Smooth muscle cell (in vitro differentiated cells): ENCODE measurements around the gene SHKBP1. TPM values are rescaled to one million over a fixed set of nuclear protein-coding genes. Genes with fewer than 3 reads are reported as not detected.

Experiments used
- DNase-seq: peaks from one replicate; lab custom pipeline; 2025; ENCODE audit not compliant: unreplicated experiment; lab: John Stamatoyannopoulos, UW
- H2AFZ ChIP-seq: fragments of 200-600 bp; sonication (generic); 2 replicates; pipeline ENCODE4 v1.6.0; 2016; ENCODE audit warnings: antibody characterized with exemption, low read depth, mild to moderate bottlenecking
- H3F3A ChIP-seq: fragments of 200-600 bp; sonication (generic); 2 replicates; pipeline ENCODE4 v1.6.0; 2017; ENCODE audit warnings: antibody characterized with exemption, low read depth
- H3K27ac ChIP-seq: fragments of 200-600 bp; sonication (generic); 2 replicates; pipeline ENCODE4 v1.5.1; 2016; ENCODE audit warnings: low read depth, mild to moderate bottlenecking
- H3K27me3 ChIP-seq: fragments of 200-600 bp; sonication (generic); 2 replicates; pipeline ENCODE4 v1.6.1; 2016; ENCODE audit warnings: low read depth, mild to moderate bottlenecking
- H3K36me3 ChIP-seq: fragments of 200-600 bp; sonication (generic); 2 replicates; pipeline ENCODE4 v1.5.1; 2016; ENCODE audit warnings: low read depth
- H3K4me1 ChIP-seq: fragments of 200-600 bp; sonication (generic); 2 replicates; pipeline ENCODE4 v1.5.1; 2016; ENCODE audit warnings: low read depth
- H3K4me2 ChIP-seq: fragments of 200-600 bp; sonication (generic); 2 replicates; pipeline ENCODE4 v1.6.0; 2016; ENCODE audit warnings: mild to moderate bottlenecking
- H3K4me3 ChIP-seq: fragments of 200-600 bp; sonication (generic); 2 replicates; pipeline ENCODE4 v1.5.1; 2016; ENCODE audit warnings: mild to moderate bottlenecking
- H3K79me2 ChIP-seq: fragments of 200-600 bp; sonication (generic); 2 replicates; pipeline ENCODE4 v1.6.0; 2016; ENCODE audit warnings: low read depth, mild to moderate bottlenecking
- H3K9ac ChIP-seq: fragments of 200-600 bp; sonication (generic); 2 replicates; pipeline ENCODE4 v1.6.0; 2016; ENCODE audit warnings: low read depth
- H3K9me3 ChIP-seq: fragments of 200-600 bp; sonication (generic); replicated peaks from 2 replicates; pipeline ENCODE4 v1.5.1; 2016; ENCODE audit warnings: low read depth
- H4K20me1 ChIP-seq: fragments of 200-600 bp; sonication (generic); 2 replicates; pipeline ENCODE4 v1.6.0; 2016; ENCODE audit warnings: low read depth
- CTCF ChIP-seq: fragments of 200-600 bp; sonication (generic); IDR thresholded peaks from 2 replicates; pipeline ENCODE4 v1.5.1; 2017; ENCODE audit warnings: borderline replicate concordance, mild to moderate bottlenecking, antibody characterized with exemption; ENCODE audit not compliant: insufficient read depth, poor library complexity, severe bottlenecking
- WGBS: methylation state at CpG from one replicate; pipeline ENCODE4 v1.1.7; 2016; ENCODE audit warnings: low lambda C conversion rate; 5-methylcytosine and 5-hydroxymethylcytosine counted together
- polyA plus RNA-seq: library from polyadenylated mRNA; unstranded; fragments of >200 nt; fragmentation: Nextera tagmentation; extraction: Ambion mirVana; gene quantifications from 2 replicates; pipeline ENCODE4 v1.2.1, GENCODE V29; 2016
- total RNA-seq: library from RNA; depleted of rRNA; stranded (reverse); fragments of >200 nt; gene quantifications from 2 replicates; pipeline ENCODE4 v1.2.3, GENCODE V29; 2014

Gene SHKBP1
- total and polyA plus RNA-seq, 2 experiments from 2014 or later, result 40.9 to 90.8 TPM

- Histone ChIP-seq H3K27me3 (no peaks in the 10 kb centered on the region), H3K36me3 (no peaks in the 10 kb centered on the region), H3K4me3 (no peak overlapping the region), H3K9me3 (no peaks in the 10 kb centered on the region), H3F3A (no peaks in the 10 kb centered on the region), H3K9ac (no peak overlapping the region), H3K27ac (no peak overlapping the region), H3K4me2 (no peak overlapping the region), H2AFZ (no peak overlapping the region), H3K79me2 (no peaks in the 10 kb centered on the region), H4K20me1 (peaks cover 73% of the 10 kb centered on the region), H3K4me1 (peaks cover 9% of the 10 kb centered on the region)
- no peak for TF ChIP-seq CTCF
- 97% methylated on average over 8 of the region's 8 CpGs for WGBS
- no peak for DNase-seq
Measured at GRCh38 chr19:40620161-40620485, 43.5 kb downstream of the SHKBP1 start.

GRCh38 chr19:40621283-40621682, 44.6 kb downstream of the SHKBP1 start:
- Histone ChIP-seq H3K27ac (no peak overlapping the region), H3F3A (no peaks in the 10 kb centered on the region), H3K4me3 (no peak overlapping the region), H3K79me2 (no peaks in the 10 kb centered on the region), H2AFZ (no peak overlapping the region), H3K9me3 (no peaks in the 10 kb centered on the region), H3K27me3 (no peaks in the 10 kb centered on the region), H3K9ac (no peak overlapping the region), H3K36me3 (no peaks in the 10 kb centered on the region), H3K4me1 (peaks cover 9% of the 10 kb centered on the region), H3K4me2 (no peak overlapping the region), H4K20me1 (peaks cover 62% of the 10 kb centered on the region)
- WGBS, result 78% methylated on average over 2 of the region's 2 CpGs
- no peak for DNase-seq
- TF ChIP-seq CTCF, result no peak

- Histone ChIP-seq H3K4me2 (no peak overlapping the region), H3K4me3 (no peak overlapping the region), H2AFZ (no peak overlapping the region), H3K9me3 (no peaks in the 10 kb centered on the region), H3F3A (no peaks in the 10 kb centered on the region), H3K27ac (no peak overlapping the region), H3K79me2 (no peaks in the 10 kb centered on the region), H4K20me1 (peaks cover 53% of the 10 kb centered on the region), H3K27me3 (no peaks in the 10 kb centered on the region), H3K9ac (no peak overlapping the region), H3K4me1 (peaks cover 9% of the 10 kb centered on the region), H3K36me3 (no peaks in the 10 kb centered on the region)
- WGBS, result 95% methylated on average over 24 of the region's 24 CpGs
- no peak for DNase-seq
- no peak for TF ChIP-seq CTCF
Measured at GRCh38 chr19:40621966-40622772, 45.5 kb downstream of the SHKBP1 start.

- no peak overlapping the region for H3K4me3 ChIP-seq
- H3K36me3 ChIP-seq, result no peaks in the 10 kb centered on the region
- H3K9me3 ChIP-seq, result no peaks in the 10 kb centered on the region
- H3K4me2 ChIP-seq, result no peak overlapping the region
- no peak overlapping the region for H3K9ac ChIP-seq
- peaks cover 9% of the 10 kb centered on the region for H3K4me1 ChIP-seq
- TF ChIP-seq CTCF, result no peak
- WGBS, result 99% methylated on average over 7 of the region's 7 CpGs
- H3K79me2 ChIP-seq, result no peaks in the 10 kb centered on the region
- H3K27me3 ChIP-seq, result no peaks in the 10 kb centered on the region
- peaks cover 50% of the 10 kb centered on the region for H4K20me1 ChIP-seq
- no peaks in the 10 kb centered on the region for H3F3A ChIP-seq
- H2AFZ ChIP-seq, result no peak overlapping the region
- no peak overlapping the region for H3K27ac ChIP-seq
- no peak for DNase-seq
Measured at GRCh38 chr19:40622773-40623075, 46.1 kb downstream of the SHKBP1 start.
